Upper lobe of right lung (tissue), 1 donor: ENCODE data around the gene SFTPB. TPM values are rescaled to one million over a fixed set of nuclear protein-coding genes. Genes with fewer than 3 reads are reported as not detected.
"Not testable (repeated sequence)": the region's sequence is repeated elsewhere in the genome, so short reads cannot be mapped to it uniquely, and the experiment has no call there.

ENCODE experiments used
- ATAC-seq: fragments of 200-7000 bp; cut with Tn5 transposase; one replicate; pipeline ENCODE4 v1.9.1; 2020; ENCODE audit warnings: mild to moderate bottlenecking, moderate library complexity
- DNase-seq: peaks from one replicate; pipeline ENCODE4 v3.0.0-alpha.2; 2020
- H3K27ac ChIP-seq: fragments of 200-600 bp; one replicate; pipeline ENCODE4 v1.8.0; 2022
- H3K27me3 ChIP-seq: fragments of 200-600 bp; one replicate; pipeline ENCODE4 v1.8.0; 2022; ENCODE audit warnings: mild to moderate bottlenecking
- H3K36me3 ChIP-seq: fragments of 200-600 bp; one replicate; pipeline ENCODE4 v1.8.0; 2022
- H3K4me1 ChIP-seq: fragments of 200-600 bp; one replicate; pipeline ENCODE4 v1.8.0; 2022
- H3K4me3 ChIP-seq: fragments of 200-600 bp; one replicate; pipeline ENCODE4 v1.8.0; 2022; ENCODE audit warnings: mild to moderate bottlenecking
- H3K9me3 ChIP-seq: fragments of 200-600 bp; one replicate; pipeline ENCODE4 v1.8.0; 2022
- intact Hi-C: fragments of 100-400 bp; cut with DNase I; formaldehyde crosslinking; loops from one replicate; pipeline ENCODE4 v1.11.0; 2022
- total RNA-seq: library from RNA; stranded (reverse); fragmentation: NEBNext Ultra II Directional; extraction: Animal tissue kit (Norgen Biotek cat#: 25700); gene quantifications from one replicate; pipeline ENCODE4 v1.2.1, GENCODE V29; 2021
- TF ChIP-seq, protein P1 (sequence below): fragments of 200-600 bp; IDR thresholded peaks from one replicate; pipeline ENCODE4 v1.8.0; 2022; ENCODE audit warnings: antibody characterized with exemption
- donor health status: DM: no; HTN: yes; CAD: no; lungs with severe emphysema.

Gene SFTPB
- total RNA-seq, 1 donor from 2014 or later, result 14,872 TPM

GRCh38 chr2:85621338-85621737 lies 46.7 kb downstream of the SFTPB start:
- TF ChIP-seq, protein P1, sequence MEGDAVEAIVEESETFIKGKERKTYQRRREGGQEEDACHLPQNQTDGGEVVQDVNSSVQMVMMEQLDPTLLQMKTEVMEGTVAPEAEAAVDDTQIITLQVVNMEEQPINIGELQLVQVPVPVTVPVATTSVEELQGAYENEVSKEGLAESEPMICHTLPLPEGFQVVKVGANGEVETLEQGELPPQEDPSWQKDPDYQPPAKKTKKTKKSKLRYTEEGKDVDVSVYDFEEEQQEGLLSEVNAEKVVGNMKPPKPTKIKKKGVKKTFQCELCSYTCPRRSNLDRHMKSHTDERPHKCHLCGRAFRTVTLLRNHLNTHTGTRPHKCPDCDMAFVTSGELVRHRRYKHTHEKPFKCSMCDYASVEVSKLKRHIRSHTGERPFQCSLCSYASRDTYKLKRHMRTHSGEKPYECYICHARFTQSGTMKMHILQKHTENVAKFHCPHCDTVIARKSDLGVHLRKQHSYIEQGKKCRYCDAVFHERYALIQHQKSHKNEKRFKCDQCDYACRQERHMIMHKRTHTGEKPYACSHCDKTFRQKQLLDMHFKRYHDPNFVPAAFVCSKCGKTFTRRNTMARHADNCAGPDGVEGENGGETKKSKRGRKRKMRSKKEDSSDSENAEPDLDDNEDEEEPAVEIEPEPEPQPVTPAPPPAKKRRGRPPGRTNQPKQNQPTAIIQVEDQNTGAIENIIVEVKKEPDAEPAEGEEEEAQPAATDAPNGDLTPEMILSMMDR, result no peak
- no peak for ATAC-seq

GRCh38 chr2:85619617-85620016 lies 48.4 kb downstream of the SFTPB start:
- TF ChIP-seq, protein P1, result no peak
- Histone ChIP-seq H3K4me1 (peaks cover 10% of the 10 kb centered on the region), H3K27ac (no peak overlapping the region), H3K36me3 (peaks cover 60% of the 10 kb centered on the region), H3K27me3 (no peaks in the 10 kb centered on the region), H3K4me3 (no peak overlapping the region), H3K9me3 (no peaks in the 10 kb centered on the region)
- ATAC-seq, result no peak
- DNase-seq, result no peak
- intact Hi-C loops, result no loop called here

More at GRCh38 chr2:85621338-85621737, 46.7 kb downstream of the SFTPB start:
- H3K4me1 ChIP-seq, result peaks cover 10% of the 10 kb centered on the region
- intact Hi-C loops, result no loop called here
- H3K9me3 ChIP-seq, result no peaks in the 10 kb centered on the region
- H3K27ac ChIP-seq, result no peak overlapping the region
- DNase-seq, result no peak
- H3K27me3 ChIP-seq, result no peaks in the 10 kb centered on the region
- H3K4me3 ChIP-seq, result no peak overlapping the region
- peaks cover 78% of the 10 kb centered on the region for H3K36me3 ChIP-seq

DNA sequence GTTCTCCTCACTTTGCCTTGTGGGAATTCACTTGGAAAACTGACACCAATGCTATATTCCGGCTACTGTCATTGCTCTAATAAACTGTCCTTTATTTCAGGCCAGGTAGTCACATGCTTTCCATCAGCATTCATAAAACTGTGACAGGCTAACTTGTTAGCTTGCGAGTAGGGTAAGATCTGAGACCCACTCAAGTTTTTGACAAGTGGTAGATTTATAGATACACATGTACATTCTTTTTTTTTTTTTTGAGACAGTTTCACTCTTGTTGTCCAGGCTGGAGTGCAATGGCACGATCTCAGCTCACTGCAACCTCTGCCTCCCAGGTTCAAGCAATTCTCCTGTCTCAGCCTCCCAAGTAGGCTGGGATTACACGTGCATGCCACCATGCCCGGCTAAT lies 50.3 kb downstream of the SFTPB start:
- H3K9me3 ChIP-seq, intact Hi-C loops, H3K27me3 ChIP-seq, H3K4me1 ChIP-seq, H3K27ac ChIP-seq, ATAC-seq, DNase-seq: not testable (repeated sequence)
- Histone ChIP-seq H3K4me3 (peak overlapping the region; percentile 98), H3K36me3 (peaks cover 41% of the 10 kb centered on the region)

- TF ChIP-seq, protein P1, result no peak
- H3K36me3 ChIP-seq, result peaks cover 18% of the 10 kb centered on the region
- H3K4me3 ChIP-seq, result peak overlapping the region; percentile 98
- peak overlapping the region; percentile 86 for H3K27ac ChIP-seq
- H3K4me1 ChIP-seq, result peaks cover 16% of the 10 kb centered on the region
- intact Hi-C loops, result no loop called here
- H3K9me3 ChIP-seq, result no peaks in the 10 kb centered on the region
- no peak for DNase-seq
- no peak for ATAC-seq
- no peaks in the 10 kb centered on the region for H3K27me3 ChIP-seq
Observed at GRCh38 chr2:85615413-85615728, 52.6 kb downstream of the SFTPB start.

GRCh38 chr2:85614757-85615156 lies 53.2 kb downstream of the SFTPB start:
- H3K4me3 ChIP-seq, intact Hi-C loops, ATAC-seq, DNase-seq, H3K27me3 ChIP-seq, H3K9me3 ChIP-seq, H3K27ac ChIP-seq: not testable (repeated sequence)
- Histone ChIP-seq H3K36me3 (peaks cover 12% of the 10 kb centered on the region), H3K4me1 (peaks cover 19% of the 10 kb centered on the region)

DNA sequence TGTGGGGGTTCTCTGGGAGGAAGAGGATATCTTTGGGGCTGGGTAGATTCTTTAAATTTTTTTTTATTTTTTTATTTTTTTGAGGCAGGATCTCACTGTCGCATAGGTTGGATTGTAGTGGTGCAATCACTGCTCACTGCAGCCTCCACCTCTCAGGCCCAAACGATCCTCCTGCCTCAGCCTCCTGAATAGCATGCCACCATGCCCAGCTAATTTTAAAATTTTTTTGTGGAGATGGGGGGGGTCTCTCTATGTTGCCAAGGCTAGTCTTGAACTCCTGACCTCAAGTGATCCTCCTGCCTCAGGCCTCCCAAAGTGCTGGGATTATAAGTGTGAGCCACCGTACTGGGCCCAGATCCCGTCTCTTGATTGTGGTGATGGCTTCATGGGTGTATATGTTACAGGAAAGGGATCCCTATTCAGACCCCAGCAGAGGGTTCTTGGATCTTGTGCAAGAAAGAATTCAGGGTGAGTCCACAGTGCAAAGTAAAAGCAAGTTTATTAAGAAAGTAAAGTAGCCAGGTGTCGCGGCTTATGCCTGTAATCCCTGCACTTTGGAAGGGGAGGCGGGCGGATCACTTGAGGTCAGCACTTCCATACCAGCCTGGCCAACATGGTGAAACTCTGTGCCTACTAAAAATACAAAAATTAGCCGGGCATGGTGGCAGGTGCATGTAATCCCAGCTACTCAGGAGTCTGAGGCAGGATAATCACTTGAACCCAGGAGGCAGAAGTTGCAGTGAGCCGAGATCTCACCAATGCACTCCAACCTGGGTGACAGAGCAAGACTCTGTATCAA lies 54.1 kb downstream of the SFTPB start:
- ATAC-seq, result no peak
- no peak overlapping the region for H3K27ac ChIP-seq
- intact Hi-C loops, result no loop called here

More for the DNA sequence above, 54.1 kb downstream of the SFTPB start:
- Histone ChIP-seq H3K4me1 (peaks cover 19% of the 10 kb centered on the region), H3K36me3 (peaks cover 7% of the 10 kb centered on the region), H3K9me3 (no peaks in the 10 kb centered on the region), H3K27me3 (no peaks in the 10 kb centered on the region), H3K4me3 (no peak overlapping the region)
- TF ChIP-seq, protein P1, result no peak
- DNase-seq, result no peak
